ENCODE measurements around the gene SYNC.
"Not testable (repeated sequence)": the region's sequence is repeated elsewhere in the genome, so short reads cannot be mapped to it uniquely, and the experiment has no call there.

Gene SYNC

GRCh38 chr1:32642292-32642827 lies 60.2 kb downstream of the SYNC start:
- DNase-seq (ENCODE audit: low read depth in 2 of 2) = not testable (repeated sequence)

GRCh38 chr1:32639489-32640075 lies 63.0 kb downstream of the SYNC start:
- no peak for DNase-seq (ENCODE audit: low read depth in 2 of 2)

- DNase-seq (ENCODE audit: low read depth in 2 of 2) = no peak
Observed at GRCh38 chr1:32636914-32637645, 65.5 kb downstream of the SYNC start.

GRCh38 chr1:32635508-32636277 lies 66.9 kb downstream of the SYNC start:
- no peak for DNase-seq (ENCODE audit: low read depth in 2 of 2)

GRCh38 chr1:32632829-32633228 lies 69.7 kb downstream of the SYNC start:
- no peak for DNase-seq (ENCODE audit: low read depth in 2 of 2)

- not testable (repeated sequence) for DNase-seq (ENCODE audit: low read depth in 2 of 2)
Observed at GRCh38 chr1:32630173-32630572, 72.4 kb downstream of the SYNC start.
